B cell (primary cell): ENCODE data around the gene MED16. TPM values are rescaled to one million over a fixed set of nuclear protein-coding genes. Genes with fewer than 3 reads are reported as not detected.

Source experiments
- ATAC-seq: fragments of 200-7000 bp; cut with Tn5 transposase; one replicate; pipeline ENCODE4 v1.10.0; 2021; ENCODE audit warnings: low read depth, mild to moderate bottlenecking, moderate number of reproducible peaks, moderate library complexity
- CTCF ChIA-PET: fragments of 350-600 bp; sonication (Branson Sonifier 250); formaldehyde crosslinking; loops from one replicate; lab custom pipeline; 2021; ENCODE audit warnings: antibody characterized with exemption, inconsistent platforms; lab: Charles Lee
- POLR2A ChIA-PET: fragments of 350-600 bp; sonication (Branson Sonifier 250); formaldehyde crosslinking; loops from one replicate; lab custom pipeline; 2021; ENCODE audit warnings: antibody characterized with exemption; lab: Charles Lee
- DNase-seq: peaks from one replicate; pipeline ENCODE4 v3.0.0; 2013
- H2AFZ ChIP-seq: 2 replicates; pipeline ENCODE4 v1.6.1; 2012; ENCODE audit warnings: mild to moderate bottlenecking, low read depth, low read length; ENCODE audit not compliant: insufficient read depth, poor library complexity, severe bottlenecking
- H3K27ac ChIP-seq, 2 donors: 1 replicate in 1 of 2; 2 replicates in 1 of 2; pipeline ENCODE4 v1.5.1; 2012 to 2013; ENCODE audit warnings: low read length in 2 of 2, mild to moderate bottlenecking in 2 of 2, moderate library complexity in 1 of 2
- H3K27me3 ChIP-seq, 4 experiments: fragments of 200-600 bp in 1 of 4; sonication (generic) in 1 of 4; replicated peaks in 1 of 4; 1 replicate in 2 of 4; 2 replicates in 2 of 4; pipeline versions ENCODE4 v1.6.1 to v1.7.0; 2013 to 2016; ENCODE audit warnings: low read length in 3 of 4, mild to moderate bottlenecking in 2 of 4, mixed read lengths in 1 of 4, moderate library complexity in 1 of 4; ENCODE audit not compliant: insufficient read depth in 4 of 4, control insufficient read depth in 3 of 4; ENCODE audit errors: control extremely low read depth in 1 of 4
- H3K36me3 ChIP-seq, 2 experiments: replicated peaks in 1 of 2; 1 replicate in 1 of 2; 2 replicates in 1 of 2; pipeline versions ENCODE4 v1.6.1 to v1.7.1; 2013; ENCODE audit warnings: low read length in 1 of 2; ENCODE audit not compliant: insufficient read depth in 2 of 2, control insufficient read depth in 1 of 2; ENCODE audit errors: control extremely low read depth in 1 of 2, extremely low read depth in 1 of 2
- H3K4me1 ChIP-seq, 2 donors: fragments of 200-600 bp in 1 of 2; sonication (generic) in 1 of 2; 1 replicate in 1 of 2; 2 replicates in 1 of 2; pipeline versions ENCODE4 v1.5.1 to v1.6.1; 2013 to 2017; ENCODE audit warnings: low read length in 2 of 2; ENCODE audit not compliant: control insufficient read depth in 2 of 2, insufficient read depth in 2 of 2
- H3K4me2 ChIP-seq: replicated peaks from 2 replicates; pipeline ENCODE3; 2012; ENCODE audit warnings: mild to moderate bottlenecking, low read depth, low read length; ENCODE audit not compliant: poor library complexity, severe bottlenecking
- H3K4me3 ChIP-seq, 5 experiments: fragments of 200-600 bp in 1 of 5; sonication (generic) in 1 of 5; 1 replicate in 3 of 5; 2 replicates in 2 of 5; pipeline versions ENCODE4 v1.5.1 to v1.7.0; 2011 to 2016; ENCODE audit warnings: low read length in 4 of 5, mild to moderate bottlenecking in 4 of 5, low read depth in 2 of 5, control low read depth in 1 of 5, moderate library complexity in 1 of 5; ENCODE audit not compliant: insufficient read depth in 1 of 5; ENCODE audit errors: control extremely low read depth in 1 of 5, extremely low read depth in 1 of 5
- H3K79me2 ChIP-seq: fragments of 200-600 bp; sonication (generic); one replicate; pipeline ENCODE4 v1.6.0; 2016; ENCODE audit warnings: low read length; ENCODE audit not compliant: control insufficient read depth, insufficient read depth
- H3K9ac ChIP-seq: fragments of 200-600 bp; sonication (generic); 2 replicates; pipeline ENCODE4 v1.6.1; 2017; ENCODE audit warnings: mild to moderate bottlenecking, low read length, moderate library complexity
- H3K9me3 ChIP-seq, 3 donors: one replicate each; pipeline versions ENCODE4 v1.6.1 to v1.7.1; 2013; ENCODE audit warnings: low read length in 2 of 3; ENCODE audit not compliant: control insufficient read depth in 2 of 3, insufficient read depth in 1 of 3; ENCODE audit errors: control extremely low read depth in 1 of 3
- H4K20me1 ChIP-seq: 2 replicates; pipeline ENCODE4 v1.6.0; 2012; ENCODE audit warnings: mild to moderate bottlenecking, low read length; ENCODE audit not compliant: insufficient read depth, control insufficient read depth, poor library complexity, severe bottlenecking
- H3K27ac Mint-ChIP-seq: one replicate; pipeline ENCODE4 v1.8.0; 2021; ENCODE audit warnings: mixed read lengths
- H3K27me3 Mint-ChIP-seq: one replicate; pipeline ENCODE4 v1.8.0; 2021; ENCODE audit warnings: mixed read lengths
- H3K4me1 Mint-ChIP-seq: one replicate; pipeline ENCODE4 v1.8.0; 2021; ENCODE audit warnings: mixed read lengths
- H3K4me3 Mint-ChIP-seq: one replicate; pipeline ENCODE4 v1.8.0; 2021; ENCODE audit warnings: mixed read lengths
- H3K9me3 Mint-ChIP-seq: one replicate; pipeline ENCODE4 v1.8.0; 2022; ENCODE audit warnings: mixed read lengths; ENCODE audit not compliant: insufficient read depth
- EZH2 ChIP-seq: IDR thresholded peaks from 2 replicates; pipeline ENCODE4 v1.6.1; 2012; ENCODE audit warnings: borderline replicate concordance, low read depth, mild to moderate bottlenecking, moderate library complexity, low read length; ENCODE audit not compliant: insufficient read depth, poor library complexity, severe bottlenecking
- WGBS: methylation state at CpG from one replicate; pipeline ENCODE4 v1.1.5; 2013; ENCODE audit warnings: missing lambda C conversion rate; ENCODE audit not compliant: insufficient coverage; 5-methylcytosine and 5-hydroxymethylcytosine counted together
- intact Hi-C: fragments of 100-400 bp; cut with micrococcal nuclease; formaldehyde crosslinking; loops from one replicate; pipeline ENCODE4 v1.10.0; 2022
- polyA plus RNA-seq: library from polyadenylated mRNA; depleted of rRNA; stranded (reverse); fragments of >200 nt; gene quantifications from 2 replicates; pipeline ENCODE4 v1.2.3, GENCODE V29; 2012
- total RNA-seq, 2 donors: library from RNA; stranded (reverse); fragments of 120-200 nt in 1 of 2; gene quantifications; 1 replicate in 1 of 2; 2 replicates in 1 of 2; pipeline versions ENCODE4 v1.2.3 to v1.2.4, GENCODE V29; 2013 to 2022
- TF ChIP-seq, protein P1 (sequence below): fragments of 200-600 bp; IDR thresholded peaks from one replicate; pipeline ENCODE4 v1.8.0; 2022; ENCODE audit warnings: antibody characterized with exemption, mild to moderate bottlenecking

The MED16 gene
- total and polyA plus RNA-seq, 2 donors (not counting 1 experiment from before 2014, with no cell fraction given), result 85.0 to 85.3 TPM

DNA sequence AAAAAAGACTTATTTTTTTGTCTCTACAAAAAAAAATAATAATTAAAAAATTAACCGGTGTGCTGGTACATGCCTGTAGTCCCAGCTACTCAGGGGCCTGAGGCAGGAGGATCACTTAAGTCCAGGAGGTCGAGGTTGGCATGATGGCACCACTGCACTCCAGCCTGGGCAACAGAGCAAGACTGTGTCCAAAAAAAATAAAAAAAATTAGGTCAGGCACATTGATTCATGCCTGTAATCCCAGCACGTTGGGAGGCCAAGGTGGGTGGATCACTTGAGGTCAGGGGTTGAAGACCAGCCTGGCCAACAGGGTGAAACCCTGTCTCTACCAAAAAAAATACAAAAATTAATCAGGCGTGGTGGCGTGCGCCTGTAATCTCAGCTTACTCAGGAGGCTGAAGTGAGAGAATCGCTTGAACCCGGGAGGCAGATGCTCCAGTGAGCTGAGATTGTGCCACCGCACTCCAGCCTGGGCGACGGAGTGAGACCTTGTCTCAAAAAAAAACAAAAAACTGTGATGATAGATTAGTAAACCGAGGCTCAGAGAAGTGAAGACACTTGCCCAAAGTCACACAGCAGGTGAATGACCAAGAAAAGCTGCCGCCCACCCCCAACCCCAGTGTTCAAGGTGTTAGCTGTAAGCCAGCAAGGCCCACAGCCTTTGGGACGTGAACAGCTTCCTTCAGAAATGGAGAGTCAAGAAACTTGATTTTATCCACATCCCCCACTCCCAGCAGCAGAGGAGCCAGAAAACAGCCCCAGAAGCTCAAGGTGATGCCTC, 9.6 kb upstream of the MED16 start:
- H3K27ac ChIP-seq, result no peak overlapping the region
- H3K27me3 ChIP-seq, result no peaks in the 10 kb centered on the region
- ChIA-PET CTCF (interaction anchor here (0.7 to 0.9 kb wide), 4 partner anchors 10 to 80 kb away, joined by 3 read pairs; partner anchors contain the start of gene MED16), POLR2A (interaction anchor here (1.2 to 1.5 kb wide), 2 partner anchors 9 to 10 kb away, joined by 4 to 5 read pairs; partner anchors contain the start of genes MED16 and RNU6-9)
- H3K36me3 ChIP-seq, result peaks cover 0 to 48% of the 10 kb centered on the region in 2 experiments
- H3K27me3 Mint-ChIP-seq, result no peaks in the 10 kb centered on the region
- intact Hi-C loops, result no loop called here
- peaks cover 57% of the 10 kb centered on the region for H4K20me1 ChIP-seq
- no peak overlapping the region for H3K4me3 ChIP-seq
- H3K4me1 Mint-ChIP-seq, result peaks cover 43% of the 10 kb centered on the region
- H3K27ac Mint-ChIP-seq, result no peak overlapping the region
- WGBS, result 92% methylated on average over 10 of the region's 14 CpGs
- no peak overlapping the region for H3K9ac ChIP-seq
- ATAC-seq, result no peak
- DNase-seq, result no peak
- H2AFZ ChIP-seq, result no peak overlapping the region
- H3K79me2 ChIP-seq, result peaks cover 56% of the 10 kb centered on the region
- H3K9me3 Mint-ChIP-seq, result no peaks in the 10 kb centered on the region
- peaks cover 20 to 35% of the 10 kb centered on the region in 2 donors for H3K4me1 ChIP-seq
- no peak overlapping the region for H3K4me2 ChIP-seq
- TF ChIP-seq, protein P1, sequence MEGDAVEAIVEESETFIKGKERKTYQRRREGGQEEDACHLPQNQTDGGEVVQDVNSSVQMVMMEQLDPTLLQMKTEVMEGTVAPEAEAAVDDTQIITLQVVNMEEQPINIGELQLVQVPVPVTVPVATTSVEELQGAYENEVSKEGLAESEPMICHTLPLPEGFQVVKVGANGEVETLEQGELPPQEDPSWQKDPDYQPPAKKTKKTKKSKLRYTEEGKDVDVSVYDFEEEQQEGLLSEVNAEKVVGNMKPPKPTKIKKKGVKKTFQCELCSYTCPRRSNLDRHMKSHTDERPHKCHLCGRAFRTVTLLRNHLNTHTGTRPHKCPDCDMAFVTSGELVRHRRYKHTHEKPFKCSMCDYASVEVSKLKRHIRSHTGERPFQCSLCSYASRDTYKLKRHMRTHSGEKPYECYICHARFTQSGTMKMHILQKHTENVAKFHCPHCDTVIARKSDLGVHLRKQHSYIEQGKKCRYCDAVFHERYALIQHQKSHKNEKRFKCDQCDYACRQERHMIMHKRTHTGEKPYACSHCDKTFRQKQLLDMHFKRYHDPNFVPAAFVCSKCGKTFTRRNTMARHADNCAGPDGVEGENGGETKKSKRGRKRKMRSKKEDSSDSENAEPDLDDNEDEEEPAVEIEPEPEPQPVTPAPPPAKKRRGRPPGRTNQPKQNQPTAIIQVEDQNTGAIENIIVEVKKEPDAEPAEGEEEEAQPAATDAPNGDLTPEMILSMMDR, result no peak
- TF ChIP-seq EZH2, result no peak
- peaks cover 0 to 4% (median 0%) of the 10 kb centered on the region in 3 donors for H3K9me3 ChIP-seq
- H3K4me3 Mint-ChIP-seq, result no peak overlapping the region

DNA sequence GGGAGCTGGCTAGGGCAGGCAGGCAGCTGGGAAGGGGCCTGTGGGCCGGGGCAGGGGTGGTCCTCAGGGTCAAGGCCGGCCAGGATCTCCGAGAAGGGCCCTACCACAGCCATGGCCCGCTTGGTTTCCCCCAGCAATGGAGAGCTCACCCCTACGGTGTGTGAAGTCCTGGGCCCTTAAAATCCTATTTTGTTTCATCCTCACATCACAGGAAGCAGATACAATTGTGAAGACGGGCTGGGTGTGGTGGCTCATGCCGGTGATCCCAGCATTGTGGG, 9.0 kb upstream of the MED16 start:
- Histone ChIP-seq H3K27me3 (no peaks in the 10 kb centered on the region), H3K9me3 (peaks cover 0 to 4% (median 0%) of the 10 kb centered on the region in 3 donors), H3K36me3 (peaks cover 0 to 54% of the 10 kb centered on the region in 2 experiments), H3K79me2 (peaks cover 50% of the 10 kb centered on the region), H4K20me1 (peaks cover 57% of the 10 kb centered on the region), H2AFZ (no peak overlapping the region), H3K9ac (no peak overlapping the region), H3K4me1 (peaks cover 14 to 29% of the 10 kb centered on the region in 2 donors), H3K4me2 (no peak overlapping the region), H3K27ac (peak overlapping the region in 1 of 2 donors; percentile 33), H3K4me3 (no peak overlapping the region)
- Mint-ChIP-seq H3K4me1 (peaks cover 37% of the 10 kb centered on the region), H3K4me3 (no peak overlapping the region), H3K27me3 (no peaks in the 10 kb centered on the region), H3K27ac (peak overlapping the region; percentile 59), H3K9me3 (no peaks in the 10 kb centered on the region)
- intact Hi-C loops, result no loop called here
- WGBS, result 100% methylated on average over 2 of the region's 7 CpGs
- DNase-seq (no peak), ATAC-seq (no peak)
- POLR2A ChIA-PET, result interaction anchor here (1.2 kb wide), 1 partner anchor 9 kb away, joined by 4 read pairs; the partner anchor contains the start of genes MED16 and RNU6-9
- TF ChIP-seq EZH2, result no peak
- TF ChIP-seq, protein P1, result no peak
- CTCF ChIA-PET, result interaction anchor here (0.7 to 1.1 kb wide), 3 partner anchors 9 to 55 kb away, joined by 3 read pairs; partner anchors contain the start of gene RNU6-9
